ENCODE results near the gene FKBP11.

FKBP11 gene

GRCh38 chr12:48940181-48940580, 14.9 kb upstream of the FKBP11 start:
- H3K27ac ChIP-seq, result no peak overlapping the region
- no peak for TF ChIP-seq CTCF (conservative IDR thresholded peaks at IDR 0.05)
- no peak for TF ChIP-seq ZFX (IDR thresholded peaks at IDR 0.05)

GRCh38 chr12:48938805-48939204, 13.5 kb upstream of the FKBP11 start:
- no peak overlapping the region for H3K27ac ChIP-seq
- TF ChIP-seq CTCF (conservative IDR thresholded peaks at IDR 0.05), result no peak
- no peak for TF ChIP-seq ZFX (IDR thresholded peaks at IDR 0.05)

DNA sequence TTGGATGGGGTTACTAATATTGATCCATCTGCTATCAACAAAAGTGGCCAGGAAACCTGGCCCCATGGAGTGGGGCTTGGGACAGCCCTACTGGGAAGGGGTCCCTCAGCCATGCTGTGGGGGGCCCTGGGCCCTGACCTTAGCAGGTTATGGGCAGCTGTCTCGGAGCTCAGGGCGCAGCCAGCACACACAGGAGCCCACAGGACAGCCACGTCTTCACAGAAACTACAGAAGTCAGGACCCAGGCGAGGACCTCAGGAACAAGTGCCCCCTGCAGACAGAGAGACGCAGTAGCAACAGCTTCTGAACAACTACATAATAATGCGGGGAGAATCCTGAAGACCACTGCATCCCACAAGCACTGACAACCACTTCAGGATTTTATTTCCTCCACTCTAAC, 11.9 kb upstream of the FKBP11 start:
- H3K27ac ChIP-seq, result no peak overlapping the region
- TF ChIP-seq CTCF (conservative IDR thresholded peaks at IDR 0.05), result no peak
- no peak for TF ChIP-seq ZFX (IDR thresholded peaks at IDR 0.05)

- no peak overlapping the region for H3K27ac ChIP-seq
- TF ChIP-seq CTCF (conservative IDR thresholded peaks at IDR 0.05), result peak; percentile 97
- TF ChIP-seq ZFX (IDR thresholded peaks at IDR 0.05), result no peak
Measured at GRCh38 chr12:48936379-48936979, 11.2 kb upstream of the FKBP11 start.

DNA sequence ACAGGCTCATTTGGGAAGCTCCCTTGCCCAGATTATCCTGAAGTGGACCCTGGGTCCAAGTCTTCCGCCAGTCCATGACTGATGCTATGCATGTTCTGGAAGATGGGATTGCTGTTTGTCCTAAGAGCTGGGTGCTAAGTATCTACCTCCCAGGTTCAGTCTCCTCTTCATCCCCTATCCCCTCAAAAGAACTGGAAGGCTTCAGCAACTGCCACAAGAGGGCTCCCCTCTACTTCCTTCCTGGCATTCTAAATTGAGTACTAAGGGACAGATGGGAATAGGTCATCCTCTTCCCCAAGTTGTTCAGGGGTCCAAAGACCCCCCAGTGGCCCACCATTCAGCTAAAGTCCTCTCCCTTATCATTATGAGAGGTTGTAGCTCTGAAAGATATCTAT, 9.0 kb upstream of the FKBP11 start:
- TF ChIP-seq CTCF (conservative IDR thresholded peaks at IDR 0.05) (peak; percentile 34), ZFX (IDR thresholded peaks at IDR 0.05) (no peak)
- H3K27ac ChIP-seq, result no peak overlapping the region

DNA sequence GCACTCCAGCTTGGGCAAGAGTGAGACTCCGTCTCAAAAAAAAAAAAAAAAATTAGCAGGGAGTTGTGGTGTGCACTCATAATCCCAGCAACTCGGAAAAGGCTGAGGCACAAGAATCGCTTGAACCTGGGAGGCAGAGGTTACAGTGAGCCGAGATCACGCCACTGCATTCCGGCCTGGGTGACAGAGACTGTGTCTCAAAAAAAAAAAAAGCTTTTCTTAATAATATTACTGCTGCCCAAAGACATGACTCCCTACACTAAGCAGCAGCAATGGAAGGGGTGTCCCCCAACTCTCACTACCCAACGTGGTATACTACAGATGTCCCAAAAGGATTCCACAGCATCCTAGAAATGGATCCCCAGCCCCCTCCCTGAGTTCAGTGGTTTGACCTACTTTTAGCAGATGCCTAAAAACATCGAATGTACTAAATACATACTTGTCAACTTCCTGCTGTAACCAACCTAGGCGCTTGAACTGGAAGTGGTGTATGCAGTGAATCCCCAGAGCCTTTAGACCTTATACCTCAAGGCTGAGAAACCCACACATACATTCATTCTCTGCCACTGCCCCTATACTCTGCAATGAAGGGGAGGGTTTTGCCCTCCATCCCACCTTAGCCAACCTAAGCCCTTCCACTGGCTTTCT, 8.5 kb upstream of the FKBP11 start:
- H3K27ac ChIP-seq, result no peak overlapping the region
- TF ChIP-seq CTCF (conservative IDR thresholded peaks at IDR 0.05), result no peak
- no peak for TF ChIP-seq ZFX (IDR thresholded peaks at IDR 0.05)

- no peak overlapping the region for H3K27ac ChIP-seq
- TF ChIP-seq ZFX (IDR thresholded peaks at IDR 0.05) (no peak), CTCF (conservative IDR thresholded peaks at IDR 0.05) (no peak)
Measured at GRCh38 chr12:48932878-48933277, 7.6 kb upstream of the FKBP11 start.
